BLaER1 (cell line): Measurements from ENCODE around the gene UBN1.
A peak's percentile ranks its signal among the peaks of the same experiment; 100 is the strongest.

ENCODE experiments used
- H3K27ac ChIP-seq: shearing (Covaris generic); formaldehyde crosslinking; 2 replicates; pipeline ENCODE4 v1.8.1; 2022
- H3K27me3 ChIP-seq: shearing (Covaris generic); formaldehyde crosslinking; 2 replicates; pipeline ENCODE4 v1.8.1; 2022
- H3K36me3 ChIP-seq: shearing (Covaris generic); formaldehyde crosslinking; 2 replicates; pipeline ENCODE4 v1.8.1; 2022
- H3K4me1 ChIP-seq: shearing (Covaris generic); formaldehyde crosslinking; 2 replicates; pipeline ENCODE4 v1.8.1; 2022
- H3K4me2 ChIP-seq: shearing (Covaris generic); formaldehyde crosslinking; 2 replicates; pipeline ENCODE4 v1.8.1; 2022
- H3K4me3 ChIP-seq: shearing (Covaris generic); formaldehyde crosslinking; 2 replicates; pipeline ENCODE4 v1.8.1; 2022
- H3K9ac ChIP-seq: shearing (Covaris generic); formaldehyde crosslinking; 2 replicates; pipeline ENCODE4 v1.8.1; 2022
- H3K9me3 ChIP-seq: shearing (Covaris generic); formaldehyde crosslinking; 2 replicates; pipeline ENCODE4 v1.8.1; 2022
- H4K20me1 ChIP-seq: shearing (Covaris generic); formaldehyde crosslinking; 2 replicates; pipeline ENCODE4 v1.8.1; 2022
- Cebpa-rat ChIP-seq: shearing (Covaris generic); IDR thresholded peaks from 2 replicates; pipeline ENCODE4 v1.8.1; 2022

Gene UBN1

GRCh38 chr16:4836727-4837126 lies 10.6 kb upstream of the UBN1 start:
- peaks cover 84% of the 10 kb centered on the region for H4K20me1 ChIP-seq
- H3K4me1 ChIP-seq, result peaks cover 14% of the 10 kb centered on the region
- no peak overlapping the region for H3K27ac ChIP-seq
- no peak for TF ChIP-seq Cebpa-rat
- no peak overlapping the region for H3K4me3 ChIP-seq
- H3K36me3 ChIP-seq, result peaks cover 100% of the 10 kb centered on the region
- H3K4me2 ChIP-seq, result no peak overlapping the region
- H3K27me3 ChIP-seq, result no peaks in the 10 kb centered on the region
- H3K9me3 ChIP-seq, result no peaks in the 10 kb centered on the region
- no peak overlapping the region for H3K9ac ChIP-seq

GRCh38 chr16:4837733-4838501 lies 9.4 kb upstream of the UBN1 start:
- no peak for TF ChIP-seq Cebpa-rat
- Histone ChIP-seq H3K36me3 (peaks cover 100% of the 10 kb centered on the region), H3K4me1 (peaks cover 13% of the 10 kb centered on the region), H3K27me3 (no peaks in the 10 kb centered on the region), H3K9me3 (no peaks in the 10 kb centered on the region), H3K27ac (no peak overlapping the region), H3K4me3 (no peak overlapping the region), H4K20me1 (peaks cover 81% of the 10 kb centered on the region), H3K9ac (no peak overlapping the region), H3K4me2 (no peak overlapping the region)

GRCh38 chr16:4839942-4840341 lies 7.3 kb upstream of the UBN1 start:
- Histone ChIP-seq H3K27ac (no peak overlapping the region), H3K4me1 (peaks cover 5% of the 10 kb centered on the region; the same call in 1 of the 2 replicates), H4K20me1 (peaks cover 72% of the 10 kb centered on the region), H3K4me3 (no peak overlapping the region), H3K9ac (no peak overlapping the region), H3K27me3 (no peaks in the 10 kb centered on the region), H3K4me2 (no peak overlapping the region), H3K36me3 (peaks cover 98% of the 10 kb centered on the region), H3K9me3 (no peaks in the 10 kb centered on the region)
- TF ChIP-seq Cebpa-rat, result no peak

- H4K20me1 ChIP-seq, result peaks cover 72% of the 10 kb centered on the region
- H3K27ac ChIP-seq, result no peak overlapping the region
- H3K27me3 ChIP-seq, result no peaks in the 10 kb centered on the region
- no peak overlapping the region for H3K4me3 ChIP-seq
- H3K36me3 ChIP-seq, result peaks cover 91% of the 10 kb centered on the region
- no peaks in the 10 kb centered on the region for H3K9me3 ChIP-seq
- no peak overlapping the region for H3K9ac ChIP-seq
- no peak overlapping the region for H3K4me2 ChIP-seq
- peaks cover 14% of the 10 kb centered on the region for H3K4me1 ChIP-seq
- no peak for TF ChIP-seq Cebpa-rat
Observed at GRCh38 chr16:4840984-4841383, 6.3 kb upstream of the UBN1 start.

GRCh38 chr16:4846503-4846900 lies 779 bp upstream of the UBN1 start:
- peaks cover 36% of the 10 kb centered on the region for H3K36me3 ChIP-seq
- no peaks in the 10 kb centered on the region for H3K9me3 ChIP-seq
- no peaks in the 10 kb centered on the region for H3K27me3 ChIP-seq
- H3K4me3 ChIP-seq, result peak overlapping the region; percentile 99
- peak overlapping the region; percentile 99 for H3K27ac ChIP-seq
- H4K20me1 ChIP-seq, result peaks cover 79% of the 10 kb centered on the region
- H3K9ac ChIP-seq, result peak overlapping the region; percentile 99
- TF ChIP-seq Cebpa-rat, result no peak
- H3K4me2 ChIP-seq, result peak overlapping the region; percentile 84
- H3K4me1 ChIP-seq, result peaks cover 44% of the 10 kb centered on the region

GRCh38 chr16:4847774-4848587 lies 700 bp downstream of the UBN1 start:
- Histone ChIP-seq H3K27ac (peak overlapping the region; percentile 99), H3K9me3 (no peaks in the 10 kb centered on the region), H3K4me3 (peak overlapping the region; percentile 99), H4K20me1 (peaks cover 86% of the 10 kb centered on the region), H3K4me2 (peak overlapping the region; percentile 81), H3K4me1 (peaks cover 44% of the 10 kb centered on the region), H3K27me3 (no peaks in the 10 kb centered on the region), H3K9ac (peak overlapping the region; percentile 99), H3K36me3 (peaks cover 25% of the 10 kb centered on the region)
- no peak for TF ChIP-seq Cebpa-rat

GRCh38 chr16:4850211-4850610 lies 2.9 kb downstream of the UBN1 start:
- TF ChIP-seq Cebpa-rat, result no peak
- H3K4me2 ChIP-seq, result peak overlapping the region; percentile 81
- H3K27me3 ChIP-seq, result no peaks in the 10 kb centered on the region
- H4K20me1 ChIP-seq, result peaks cover 94% of the 10 kb centered on the region
- H3K4me1 ChIP-seq, result peaks cover 37% of the 10 kb centered on the region
- H3K36me3 ChIP-seq, result peaks cover 27% of the 10 kb centered on the region
- no peak overlapping the region for H3K27ac ChIP-seq
- H3K9ac ChIP-seq, result peak overlapping the region; percentile 99; the same call in 1 of the 2 replicates
- H3K9me3 ChIP-seq, result no peaks in the 10 kb centered on the region
- no peak overlapping the region for H3K4me3 ChIP-seq

- Histone ChIP-seq H3K36me3 (peaks cover 48% of the 10 kb centered on the region), H3K4me1 (peaks cover 26% of the 10 kb centered on the region), H3K27ac (no peak overlapping the region), H3K4me3 (no peak overlapping the region), H4K20me1 (peaks cover 98% of the 10 kb centered on the region), H3K27me3 (no peaks in the 10 kb centered on the region), H3K9me3 (no peaks in the 10 kb centered on the region), H3K9ac (no peak overlapping the region), H3K4me2 (no peak overlapping the region)
- no peak for TF ChIP-seq Cebpa-rat
Observed at GRCh38 chr16:4852221-4852872, 5.1 kb downstream of the UBN1 start.

- Histone ChIP-seq H3K27me3 (no peaks in the 10 kb centered on the region), H3K36me3 (peaks cover 78% of the 10 kb centered on the region), H3K27ac (no peak overlapping the region), H3K4me1 (peaks cover 5% of the 10 kb centered on the region), H3K9ac (no peak overlapping the region), H3K9me3 (no peaks in the 10 kb centered on the region), H3K4me3 (no peak overlapping the region), H4K20me1 (peaks cover 95% of the 10 kb centered on the region), H3K4me2 (no peak overlapping the region)
- no peak for TF ChIP-seq Cebpa-rat
Observed at GRCh38 chr16:4855371-4855770, 8.1 kb downstream of the UBN1 start.
